ENCODE data around the gene TUBA1B.
A peak's percentile ranks its signal among the peaks of the same experiment; 100 is the strongest.
"Not testable (repeated sequence)": the region's sequence is repeated elsewhere in the genome, so short reads cannot be mapped to it uniquely, and the experiment has no call there.

The TUBA1B gene

DNA sequence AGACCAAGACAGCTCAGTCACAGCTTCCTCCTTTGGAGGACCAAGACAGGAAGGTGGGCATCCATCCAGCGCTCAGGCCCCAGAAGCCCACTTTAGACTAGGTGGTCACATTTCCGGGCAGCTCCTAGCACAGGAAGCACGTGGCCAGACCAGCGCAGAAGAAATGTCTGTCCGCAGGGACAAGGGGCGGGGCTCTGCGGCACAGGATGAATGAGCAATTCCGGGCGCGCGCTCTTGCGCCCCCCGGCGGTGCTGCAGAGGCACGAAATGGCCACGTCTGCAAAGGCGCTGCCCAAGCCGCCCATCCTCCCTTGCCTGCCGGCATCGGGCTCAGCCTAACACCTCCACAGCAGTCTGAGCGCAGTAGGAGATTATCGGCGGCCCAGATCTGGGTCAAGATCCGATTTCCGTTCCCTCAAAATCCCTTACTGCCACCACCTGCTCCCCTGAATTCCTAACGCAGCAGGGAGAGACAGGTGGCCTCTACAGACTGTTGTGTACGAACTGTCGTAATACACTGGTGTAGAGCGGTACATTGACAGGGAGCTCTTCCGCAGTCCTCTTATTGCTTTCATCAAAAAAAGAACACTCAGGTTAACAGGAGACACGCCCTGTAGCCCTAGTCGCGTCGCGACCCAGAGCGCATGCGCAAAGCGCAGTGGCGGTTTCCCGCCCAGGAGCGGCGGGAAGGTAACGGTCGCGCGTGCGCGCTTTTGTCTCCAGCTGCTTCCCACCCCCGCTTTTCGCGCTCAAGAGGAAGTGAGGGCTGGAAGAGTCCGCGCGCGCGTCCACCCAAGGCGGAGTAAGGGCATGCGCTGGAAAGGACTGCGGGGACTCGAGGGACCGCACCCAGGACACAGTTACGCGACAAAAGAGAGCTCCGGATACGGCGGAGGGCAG lies 794 bp downstream of the TUBA1B start:
- Histone ChIP-seq H3K36me3 (peaks cover 42% of the 10 kb centered on the region), H3K9me3 (ENCODE audit: severe bottlenecking) (no peaks in the 10 kb centered on the region), H3K27ac (peak overlapping the region; percentile 99), H3K27me3 (ENCODE audit: insufficient read depth, low read depth, severe bottlenecking) (no peaks in the 10 kb centered on the region), H3K4me3 (ENCODE audit: low read depth, low read length) (peak overlapping the region; percentile 95)
- DNase-seq = peak; percentile 96
- TF ChIP-seq, protein P1, sequence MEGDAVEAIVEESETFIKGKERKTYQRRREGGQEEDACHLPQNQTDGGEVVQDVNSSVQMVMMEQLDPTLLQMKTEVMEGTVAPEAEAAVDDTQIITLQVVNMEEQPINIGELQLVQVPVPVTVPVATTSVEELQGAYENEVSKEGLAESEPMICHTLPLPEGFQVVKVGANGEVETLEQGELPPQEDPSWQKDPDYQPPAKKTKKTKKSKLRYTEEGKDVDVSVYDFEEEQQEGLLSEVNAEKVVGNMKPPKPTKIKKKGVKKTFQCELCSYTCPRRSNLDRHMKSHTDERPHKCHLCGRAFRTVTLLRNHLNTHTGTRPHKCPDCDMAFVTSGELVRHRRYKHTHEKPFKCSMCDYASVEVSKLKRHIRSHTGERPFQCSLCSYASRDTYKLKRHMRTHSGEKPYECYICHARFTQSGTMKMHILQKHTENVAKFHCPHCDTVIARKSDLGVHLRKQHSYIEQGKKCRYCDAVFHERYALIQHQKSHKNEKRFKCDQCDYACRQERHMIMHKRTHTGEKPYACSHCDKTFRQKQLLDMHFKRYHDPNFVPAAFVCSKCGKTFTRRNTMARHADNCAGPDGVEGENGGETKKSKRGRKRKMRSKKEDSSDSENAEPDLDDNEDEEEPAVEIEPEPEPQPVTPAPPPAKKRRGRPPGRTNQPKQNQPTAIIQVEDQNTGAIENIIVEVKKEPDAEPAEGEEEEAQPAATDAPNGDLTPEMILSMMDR (IDR thresholded peaks at IDR 0.05; ENCODE audit: low read depth, low read length) = peak; percentile 98

DNA sequence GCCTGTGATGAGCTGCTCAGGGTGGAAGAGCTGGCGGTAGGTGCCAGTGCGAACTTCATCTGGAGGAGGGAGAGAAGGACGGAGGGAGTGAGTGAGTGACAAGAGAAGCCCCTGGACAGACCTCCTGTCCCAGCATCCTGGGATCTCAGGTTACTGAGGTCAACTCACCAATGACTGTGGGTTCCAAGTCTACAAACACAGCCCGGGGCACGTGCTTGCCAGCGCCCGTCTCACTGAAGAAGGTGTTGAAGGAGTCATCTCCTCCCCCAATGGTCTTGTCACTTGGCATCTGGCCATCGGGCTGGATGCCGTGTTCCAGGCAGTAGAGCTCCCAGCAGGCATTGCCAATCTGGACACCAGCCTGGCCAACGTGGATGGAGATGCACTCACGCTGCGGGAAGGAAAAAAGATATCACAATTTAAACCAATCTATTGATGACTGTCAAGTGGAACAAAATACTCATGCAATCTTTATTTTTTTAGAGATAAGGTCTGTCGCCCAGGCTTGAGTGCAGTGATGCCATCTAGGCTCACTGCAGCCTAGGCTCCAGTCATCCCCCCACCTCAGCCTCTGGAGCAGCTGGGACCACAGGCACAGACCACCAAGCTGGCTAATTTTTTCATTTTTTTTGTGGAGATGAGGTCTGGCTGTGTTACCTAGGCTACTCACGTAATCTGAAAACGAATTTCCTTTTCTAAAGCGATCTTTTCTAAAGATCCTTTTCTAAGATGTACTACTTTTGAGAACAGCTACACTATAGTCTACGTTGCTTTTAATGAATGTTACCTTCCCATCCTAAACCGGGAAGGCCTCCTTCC lies 1.7 kb downstream of the TUBA1B start:
- H3K27me3 ChIP-seq (ENCODE audit: insufficient read depth, low read depth, severe bottlenecking) = no peaks in the 10 kb centered on the region

DNA sequence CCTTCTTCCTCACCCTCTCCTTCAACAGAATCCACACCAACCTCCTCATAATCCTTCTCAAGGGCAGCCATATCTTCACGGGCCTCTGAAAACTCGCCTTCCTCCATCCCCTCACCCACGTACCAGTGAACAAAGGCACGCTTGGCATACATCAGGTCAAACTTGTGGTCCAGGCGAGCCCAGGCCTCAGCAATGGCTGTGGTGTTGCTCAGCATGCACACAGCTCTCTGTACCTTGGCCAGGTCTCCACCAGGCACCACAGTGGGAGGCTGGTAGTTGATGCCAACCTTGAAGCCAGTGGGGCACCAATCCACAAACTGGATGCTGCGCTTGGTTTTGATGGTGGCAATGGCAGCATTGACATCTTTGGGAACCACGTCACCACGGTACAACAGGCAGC lies 3.2 kb downstream of the TUBA1B start:
- H3K4me3 ChIP-seq (ENCODE audit: low read depth, low read length); H3K27ac ChIP-seq; H3K9me3 ChIP-seq (ENCODE audit: severe bottlenecking); DNase-seq; H3K27me3 ChIP-seq (ENCODE audit: insufficient read depth, low read depth, severe bottlenecking): not testable (repeated sequence)
- H3K36me3 ChIP-seq = peaks cover 42% of the 10 kb centered on the region

More for the DNA sequence above, 1.7 kb downstream of the TUBA1B start:
- no peak for DNase-seq
- H3K4me3 ChIP-seq (ENCODE audit: low read depth, low read length) = peak overlapping the region; percentile 95
- TF ChIP-seq, protein P1 (IDR thresholded peaks at IDR 0.05; ENCODE audit: low read depth, low read length) = no peak
- peak overlapping the region; percentile 99 for H3K27ac ChIP-seq
- H3K9me3 ChIP-seq (ENCODE audit: severe bottlenecking) = no peaks in the 10 kb centered on the region
- H3K36me3 ChIP-seq = peaks cover 42% of the 10 kb centered on the region

DNA sequence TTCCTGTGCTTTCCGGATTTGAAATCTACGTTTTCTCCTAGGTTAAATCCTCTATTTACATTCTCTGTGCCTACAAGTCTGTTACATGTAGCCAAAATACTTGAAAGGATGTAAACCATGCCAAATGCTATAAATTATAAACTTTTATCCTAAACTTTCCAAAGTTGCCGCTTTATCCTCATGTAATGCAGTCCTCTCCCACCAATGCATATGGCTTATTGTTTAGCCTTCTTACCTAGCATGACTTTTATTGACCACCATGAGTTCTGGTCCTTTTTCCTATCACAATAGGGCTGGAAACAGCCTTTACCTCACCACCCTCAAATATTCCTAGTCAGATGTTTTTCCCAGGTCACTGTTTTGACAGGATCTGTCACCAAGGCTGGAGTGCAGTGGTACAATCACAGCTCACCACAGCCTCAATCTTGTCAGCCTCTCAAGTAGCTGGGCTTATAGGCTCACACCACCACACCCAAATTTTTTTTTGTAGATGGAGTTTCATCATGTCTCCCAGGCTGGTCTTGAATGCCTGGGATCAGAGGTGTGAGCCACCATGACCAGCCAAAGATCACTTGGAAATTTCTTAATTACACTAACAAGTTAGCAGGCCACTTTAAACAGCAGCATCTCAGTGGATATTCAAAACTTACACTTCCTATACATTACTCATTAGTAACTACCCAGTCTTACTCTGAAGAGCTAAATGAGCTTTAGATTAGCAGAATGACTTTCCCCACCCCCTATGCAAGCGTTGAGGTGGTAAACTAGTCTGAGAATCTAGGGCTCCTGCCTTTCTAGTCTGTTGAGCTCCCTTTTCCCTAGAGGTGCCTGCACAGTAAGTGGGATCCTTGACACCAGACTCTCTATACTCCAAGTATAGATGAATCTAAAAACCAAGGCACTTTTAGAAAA lies 4.1 kb downstream of the TUBA1B start:
- TF ChIP-seq, protein P1 (IDR thresholded peaks at IDR 0.05; ENCODE audit: low read depth, low read length) = no peak
- Histone ChIP-seq H3K4me3 (ENCODE audit: low read depth, low read length) (no peak overlapping the region), H3K27me3 (ENCODE audit: insufficient read depth, low read depth, severe bottlenecking) (no peaks in the 10 kb centered on the region), H3K27ac (no peak overlapping the region), H3K36me3 (peaks cover 42% of the 10 kb centered on the region), H3K9me3 (ENCODE audit: severe bottlenecking) (peaks cover 2% of the 10 kb centered on the region)
- no peak for DNase-seq

DNA sequence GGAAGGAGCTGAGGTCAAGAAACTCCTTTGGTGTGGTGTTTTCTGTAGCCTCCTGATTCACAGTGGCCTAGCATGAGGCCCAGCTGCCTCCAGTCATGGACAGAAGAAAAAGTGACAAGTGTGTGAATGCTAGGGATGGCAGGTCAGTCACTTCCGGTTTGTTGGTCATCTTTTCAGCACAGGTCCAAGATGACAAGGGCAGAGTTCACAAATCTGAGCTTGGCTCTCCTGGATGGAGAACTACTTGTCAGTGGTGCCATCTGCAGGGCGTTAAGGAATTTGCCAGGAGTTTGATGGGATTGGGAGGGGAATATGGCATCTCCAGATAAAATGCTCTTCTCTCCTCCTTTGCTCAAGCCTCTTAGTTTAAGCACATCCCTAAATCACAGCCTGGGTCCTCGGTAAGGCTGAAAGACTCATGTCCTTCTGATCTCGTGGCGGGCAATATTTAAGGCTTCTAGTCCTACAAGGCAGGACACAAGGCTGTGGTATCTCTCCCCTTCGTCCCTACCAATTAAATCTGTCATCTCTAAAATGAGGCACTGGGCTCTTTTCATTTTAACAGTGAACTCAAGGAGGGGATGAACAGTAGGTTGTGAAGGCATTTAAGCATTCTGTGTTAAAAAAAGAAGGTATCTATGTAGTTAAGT lies 10.0 kb downstream of the TUBA1B start:
- DNase-seq = peak; percentile 68
- Histone ChIP-seq H3K36me3 (no peaks in the 10 kb centered on the region), H3K27ac (no peak overlapping the region), H3K4me3 (ENCODE audit: low read depth, low read length) (no peak overlapping the region), H3K9me3 (ENCODE audit: severe bottlenecking) (peaks cover 2% of the 10 kb centered on the region), H3K27me3 (ENCODE audit: insufficient read depth, low read depth, severe bottlenecking) (no peaks in the 10 kb centered on the region)
- TF ChIP-seq, protein P1 (IDR thresholded peaks at IDR 0.05; ENCODE audit: low read depth, low read length) = peak; percentile 70

All from WERI-Rb-1 (cell line).